Hepatocyte (in vitro differentiated cells): ENCODE data around the gene SLC6A1. TPM values are rescaled to one million over a fixed set of nuclear protein-coding genes. Genes with fewer than 3 reads are reported as not detected.
"Not testable (repeated sequence)": the region's sequence is repeated elsewhere in the genome, so short reads cannot be mapped to it uniquely, and the experiment has no call there.

ENCODE experiments used
- DNase-seq: peaks from one replicate; pipeline ENCODE4 v3.0.0-alpha.2; 2016; ENCODE audit warnings: low spot score
- H2AFZ ChIP-seq: fragments of 200-600 bp; sonication (generic); 2 replicates; pipeline ENCODE4 v1.6.0; 2016; ENCODE audit warnings: antibody characterized with exemption, mild to moderate bottlenecking
- H3K27ac ChIP-seq: fragments of 200-600 bp; sonication (generic); 2 replicates; pipeline ENCODE4 v1.5.1; 2016; ENCODE audit warnings: mild to moderate bottlenecking
- H3K27me3 ChIP-seq: fragments of 200-600 bp; sonication (generic); 2 replicates; pipeline ENCODE4 v1.6.1; 2016
- H3K36me3 ChIP-seq: fragments of 200-600 bp; sonication (generic); replicated peaks from 2 replicates; pipeline ENCODE4 v1.5.1; 2016; ENCODE audit warnings: low read depth; ENCODE audit not compliant: insufficient read depth
- H3K4me1 ChIP-seq: fragments of 200-600 bp; sonication (generic); 2 replicates; pipeline ENCODE4 v1.5.1; 2016; ENCODE audit warnings: mild to moderate bottlenecking, moderate library complexity; ENCODE audit not compliant: insufficient read depth
- H3K4me2 ChIP-seq: fragments of 200-600 bp; sonication (generic); 2 replicates; pipeline ENCODE4 v1.6.0; 2016
- H3K4me3 ChIP-seq: fragments of 200-600 bp; sonication (generic); 2 replicates; pipeline ENCODE4 v1.5.1; 2016; ENCODE audit warnings: mild to moderate bottlenecking
- H3K79me2 ChIP-seq: fragments of 200-600 bp; sonication (generic); 2 replicates; pipeline ENCODE4 v1.6.0; 2017; ENCODE audit warnings: mild to moderate bottlenecking
- H3K9me2 ChIP-seq: fragments of 200-600 bp; sonication (generic); replicated peaks from 2 replicates; pipeline ENCODE4 v1.6.0; 2017; ENCODE audit warnings: mild to moderate bottlenecking; ENCODE audit not compliant: insufficient read depth
- H3K9me3 ChIP-seq: fragments of 200-600 bp; sonication (generic); 2 replicates; pipeline ENCODE4 v1.5.1; 2016; ENCODE audit warnings: low read depth, mild to moderate bottlenecking
- H4K20me1 ChIP-seq: fragments of 200-600 bp; sonication (generic); 2 replicates; pipeline ENCODE4 v1.6.0; 2016; ENCODE audit warnings: mild to moderate bottlenecking; ENCODE audit not compliant: insufficient read depth, poor library complexity, severe bottlenecking
- EZH2 ChIP-seq: fragments of 200-600 bp; sonication (generic); IDR thresholded peaks from 2 replicates; pipeline ENCODE4 v1.6.1; 2016; ENCODE audit warnings: antibody characterized with exemption, mild to moderate bottlenecking, borderline replicate concordance
- EZH2phosphoT487 ChIP-seq: fragments of 200-600 bp; sonication (generic); IDR thresholded peaks from one replicate; pipeline ENCODE4 v1.6.1; 2018; ENCODE audit warnings: antibody characterized with exemption, mild to moderate bottlenecking, low read depth, moderate library complexity; ENCODE audit not compliant: unreplicated experiment, severe bottlenecking
- WGBS: methylation state at CpG from one replicate; pipeline ENCODE4 v1.1.6; 2016; ENCODE audit warnings: low lambda C conversion rate; ENCODE audit errors: missing lambda C conversion rate; 5-methylcytosine and 5-hydroxymethylcytosine counted together
- polyA plus RNA-seq: library from polyadenylated mRNA; unstranded; fragments of >200 nt; fragmentation: Nextera tagmentation; extraction: Ambion mirVana; gene quantifications from 2 replicates; pipeline ENCODE4 v1.2.1, GENCODE V29; 2016
- total RNA-seq: library from RNA; depleted of rRNA; stranded (reverse); fragments of >200 nt; gene quantifications from 2 replicates; pipeline ENCODE4 v1.2.3, GENCODE V29; 2014
- TF ChIP-seq, protein P1 (sequence below): fragments of 200-600 bp; sonication (generic); IDR thresholded peaks from 2 replicates; pipeline ENCODE4 v1.5.1; 2016; ENCODE audit warnings: antibody characterized with exemption, mild to moderate bottlenecking; ENCODE audit not compliant: poor library complexity

Gene SLC6A1
- total and polyA plus RNA-seq, 2 experiments from 2014 or later, result 3.6 to 5.7 TPM

DNA sequence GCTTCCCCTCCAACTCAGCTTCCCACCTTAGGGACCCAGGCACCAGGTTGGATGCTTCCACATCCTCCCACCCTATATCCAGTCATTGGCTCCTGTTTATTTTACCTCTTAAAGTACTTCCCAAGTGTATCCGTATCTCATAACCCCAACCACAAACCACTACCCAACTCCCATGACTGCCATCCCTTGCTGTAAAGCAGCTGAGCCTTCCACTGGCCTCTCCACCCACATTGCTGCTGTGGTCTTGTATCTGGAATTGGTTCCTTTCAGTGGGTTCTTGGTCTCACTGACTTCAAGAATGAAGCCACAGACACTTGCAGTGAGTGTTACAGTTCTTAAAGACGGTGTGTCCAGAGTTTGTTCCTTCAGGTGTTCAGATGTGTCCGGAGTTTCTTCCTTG is 81.9 kb downstream of the SLC6A1 start:
- WGBS, result 89% methylated on average over 3 of the region's 3 CpGs
- Histone ChIP-seq H3K4me1 (no peaks in the 10 kb centered on the region), H3K4me3 (no peak overlapping the region), H3K4me2 (no peak overlapping the region), H3K36me3 (no peaks in the 10 kb centered on the region), H3K27ac (no peak overlapping the region), H4K20me1 (no peaks in the 10 kb centered on the region), H3K79me2 (no peaks in the 10 kb centered on the region), H3K9me2 (no peaks in the 10 kb centered on the region), H3K27me3 (no peaks in the 10 kb centered on the region), H3K9me3 (no peaks in the 10 kb centered on the region), H2AFZ (no peak overlapping the region)
- TF ChIP-seq EZH2 (no peak), EZH2phosphoT487 (no peak)
- TF ChIP-seq, protein P1, sequence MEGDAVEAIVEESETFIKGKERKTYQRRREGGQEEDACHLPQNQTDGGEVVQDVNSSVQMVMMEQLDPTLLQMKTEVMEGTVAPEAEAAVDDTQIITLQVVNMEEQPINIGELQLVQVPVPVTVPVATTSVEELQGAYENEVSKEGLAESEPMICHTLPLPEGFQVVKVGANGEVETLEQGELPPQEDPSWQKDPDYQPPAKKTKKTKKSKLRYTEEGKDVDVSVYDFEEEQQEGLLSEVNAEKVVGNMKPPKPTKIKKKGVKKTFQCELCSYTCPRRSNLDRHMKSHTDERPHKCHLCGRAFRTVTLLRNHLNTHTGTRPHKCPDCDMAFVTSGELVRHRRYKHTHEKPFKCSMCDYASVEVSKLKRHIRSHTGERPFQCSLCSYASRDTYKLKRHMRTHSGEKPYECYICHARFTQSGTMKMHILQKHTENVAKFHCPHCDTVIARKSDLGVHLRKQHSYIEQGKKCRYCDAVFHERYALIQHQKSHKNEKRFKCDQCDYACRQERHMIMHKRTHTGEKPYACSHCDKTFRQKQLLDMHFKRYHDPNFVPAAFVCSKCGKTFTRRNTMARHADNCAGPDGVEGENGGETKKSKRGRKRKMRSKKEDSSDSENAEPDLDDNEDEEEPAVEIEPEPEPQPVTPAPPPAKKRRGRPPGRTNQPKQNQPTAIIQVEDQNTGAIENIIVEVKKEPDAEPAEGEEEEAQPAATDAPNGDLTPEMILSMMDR, result no peak
- DNase-seq, result no peak

DNA sequence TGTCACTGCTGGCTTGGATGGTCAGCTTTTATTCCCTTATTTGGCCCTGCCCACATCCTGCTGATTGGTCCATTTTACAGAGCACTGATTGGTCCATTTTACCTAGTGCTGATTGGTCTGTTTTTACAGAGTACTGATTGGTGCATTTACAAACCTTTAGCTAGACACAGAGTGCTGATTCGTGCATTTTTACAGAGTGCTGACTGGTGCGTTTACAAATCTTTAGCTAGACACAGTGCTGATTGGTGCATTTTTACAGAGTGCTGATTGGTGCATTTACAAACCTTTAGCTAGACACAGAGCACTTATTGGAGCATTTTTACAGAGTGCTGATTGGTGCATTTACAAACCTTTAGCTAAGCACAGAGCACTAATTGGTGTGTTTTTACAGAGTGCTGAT is 82.6 kb downstream of the SLC6A1 start:
- not testable (repeated sequence) for H3K27me3 ChIP-seq, DNase-seq, H3K4me1 ChIP-seq, H3K27ac ChIP-seq, H3K79me2 ChIP-seq, H3K4me2 ChIP-seq, H4K20me1 ChIP-seq, H3K36me3 ChIP-seq, H2AFZ ChIP-seq, H3K9me2 ChIP-seq, H3K9me3 ChIP-seq, H3K4me3 ChIP-seq
- WGBS, result 86% methylated on average over 2 of the region's 2 CpGs

DNA sequence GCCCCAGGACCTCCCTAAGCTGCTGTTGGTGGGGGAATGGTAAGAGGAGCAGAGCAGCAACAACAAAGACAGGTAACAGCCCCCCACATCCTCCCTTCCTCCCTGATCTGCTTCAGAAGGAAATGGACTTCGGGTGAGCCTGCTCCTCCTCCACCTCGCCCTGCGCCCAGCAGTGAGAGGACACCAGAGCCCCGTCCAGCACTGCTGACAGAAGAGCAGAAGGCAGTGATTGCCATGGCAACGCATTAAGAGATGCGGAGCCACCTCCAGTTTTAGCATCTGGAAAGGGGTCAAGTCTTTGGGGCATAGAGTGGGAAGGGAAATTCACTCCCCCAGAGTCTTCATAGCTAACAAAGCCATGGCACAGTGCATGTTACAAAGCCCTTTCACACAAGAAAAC is 84.2 kb downstream of the SLC6A1 start:
- TF ChIP-seq EZH2 (no peak), EZH2phosphoT487 (no peak)
- TF ChIP-seq, protein P1, result no peak
- Histone ChIP-seq H2AFZ (no peak overlapping the region), H3K9me3 (no peaks in the 10 kb centered on the region), H3K4me2 (no peak overlapping the region), H3K27me3 (no peaks in the 10 kb centered on the region), H3K4me1 (no peaks in the 10 kb centered on the region), H3K4me3 (no peak overlapping the region), H3K79me2 (no peaks in the 10 kb centered on the region), H3K27ac (no peak overlapping the region), H3K36me3 (no peaks in the 10 kb centered on the region), H3K9me2 (no peaks in the 10 kb centered on the region), H4K20me1 (no peaks in the 10 kb centered on the region)
- WGBS, result 57% methylated on average over 6 of the region's 6 CpGs
- no peak for DNase-seq

DNA sequence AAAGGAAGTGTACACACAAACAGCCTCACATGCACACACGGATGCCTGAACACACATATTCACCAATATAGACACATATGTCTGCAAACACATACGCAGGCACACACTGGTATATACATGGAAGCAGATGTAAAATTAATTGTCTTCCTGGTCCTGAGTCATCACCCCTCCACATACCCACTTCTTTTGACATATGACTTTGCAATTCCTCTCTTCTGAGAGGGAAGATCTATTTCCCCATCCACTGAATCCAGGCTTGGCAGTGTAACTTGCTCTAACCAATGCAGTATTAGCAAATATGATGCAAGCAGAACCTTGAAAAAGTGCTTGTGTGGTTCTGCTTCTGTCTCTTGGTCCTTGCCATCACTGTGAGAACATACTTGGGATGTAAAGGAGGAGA is 84.9 kb downstream of the SLC6A1 start:
- TF ChIP-seq EZH2 (no peak), EZH2phosphoT487 (no peak)
- TF ChIP-seq, protein P1, result no peak
- DNase-seq, result no peak
- WGBS, result 91% methylated on average over 2 of the region's 2 CpGs
- Histone ChIP-seq H3K9me2 (no peaks in the 10 kb centered on the region), H3K79me2 (no peaks in the 10 kb centered on the region), H3K4me2 (no peak overlapping the region), H3K4me3 (no peak overlapping the region), H3K9me3 (no peaks in the 10 kb centered on the region), H3K27me3 (no peaks in the 10 kb centered on the region), H3K4me1 (no peaks in the 10 kb centered on the region), H3K36me3 (no peaks in the 10 kb centered on the region), H2AFZ (no peak overlapping the region), H4K20me1 (no peaks in the 10 kb centered on the region), H3K27ac (no peak overlapping the region)
